Measurements from ENCODE around the gene OR6S1.
"Not testable (repeated sequence)": the region's sequence is repeated elsewhere in the genome, so short reads cannot be mapped to it uniquely, and the experiment has no call there.

OR6S1 gene

DNA sequence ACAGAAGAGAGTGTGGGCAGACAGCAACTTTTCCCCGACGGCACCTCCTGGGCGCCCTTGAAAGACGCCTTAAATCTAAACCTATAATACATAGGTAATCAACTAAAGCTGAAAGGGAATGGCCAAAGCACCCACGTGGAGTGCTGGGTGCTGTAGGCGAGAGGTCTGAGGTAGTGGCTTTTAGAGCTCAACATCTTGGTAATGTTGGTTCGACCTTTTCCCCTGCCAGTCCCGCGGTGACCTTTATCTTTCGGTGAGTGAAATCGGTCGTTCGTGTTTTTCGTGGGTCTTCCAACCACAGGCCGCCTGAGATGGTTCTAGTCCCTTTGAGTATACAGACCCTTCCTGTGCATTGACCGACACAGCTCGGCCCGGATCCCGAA, 9.1 kb downstream of the OR6S1 start:
- in situ Hi-C loops (cut with HindIII; ENCODE audit: low sequenced_read_pairs): no loop called here

DNA sequence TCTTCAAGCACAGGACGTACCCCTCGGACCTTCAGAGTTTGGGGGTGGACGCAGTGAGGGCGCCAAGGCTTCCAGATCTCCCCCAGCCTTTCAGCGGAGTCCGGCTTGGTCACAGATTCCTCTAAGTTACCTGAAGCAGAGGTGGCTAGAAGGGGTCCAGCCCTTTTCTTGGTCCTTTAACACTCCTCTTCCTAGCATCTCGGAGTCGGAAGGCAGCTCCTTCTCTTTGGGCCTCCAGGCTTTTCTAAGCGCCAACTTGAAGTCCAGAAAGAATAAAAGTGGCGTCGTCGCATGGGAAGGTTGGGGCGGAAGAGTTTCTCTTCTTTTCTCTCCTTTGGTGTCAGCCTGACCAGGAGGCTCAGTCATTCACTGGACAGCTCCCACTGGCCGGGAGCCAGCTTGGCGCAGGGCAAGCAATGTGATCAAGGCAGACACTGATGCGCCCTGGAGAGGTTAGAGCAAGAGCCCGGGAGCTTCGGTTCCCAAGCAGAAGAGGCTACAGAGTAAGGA, 9.6 kb downstream of the OR6S1 start:
- in situ Hi-C loops (cut with HindIII; ENCODE audit: low sequenced_read_pairs): no loop called here

DNA sequence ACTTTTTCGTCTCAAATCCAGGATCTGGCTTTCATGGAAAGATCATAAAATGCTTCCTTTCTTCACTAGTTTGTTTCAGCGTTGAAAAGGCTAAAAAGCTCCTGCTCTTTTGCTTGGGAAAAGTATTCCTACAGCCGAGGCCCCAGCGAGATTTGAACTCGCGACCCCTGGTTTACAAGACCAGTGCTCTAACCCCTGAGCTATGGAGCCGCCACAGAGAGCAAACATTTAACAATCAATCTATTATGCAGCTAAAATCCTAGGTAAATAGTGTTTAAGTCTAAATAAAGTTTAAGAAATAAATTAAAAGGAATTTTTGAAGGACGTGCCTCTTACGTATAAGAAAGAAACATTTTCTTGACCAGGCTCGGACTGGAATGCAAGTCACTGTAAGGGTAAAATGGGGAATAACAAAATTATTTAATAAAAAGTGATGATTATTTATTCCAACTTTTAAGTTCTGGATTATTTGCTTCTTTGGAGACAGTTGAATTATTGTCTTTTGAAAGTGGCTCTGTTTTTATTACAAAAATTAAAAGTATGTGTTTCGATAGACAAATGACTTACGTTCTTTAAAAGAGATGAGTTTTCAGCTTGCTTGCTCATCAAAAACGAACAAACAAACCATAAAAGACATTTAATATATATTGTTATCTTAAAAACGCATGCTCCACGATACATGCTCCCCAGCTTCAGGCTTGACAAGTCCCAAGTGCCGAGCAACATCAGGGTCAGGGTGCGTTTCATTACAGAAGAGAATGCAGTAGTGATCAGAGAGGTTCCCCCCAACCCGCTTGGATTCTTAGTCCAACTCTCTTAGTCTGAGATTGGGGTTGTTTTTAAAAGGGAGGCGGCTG, 10.2 kb downstream of the OR6S1 start:
- in situ Hi-C loops (cut with HindIII; ENCODE audit: low sequenced_read_pairs): no loop called here

DNA sequence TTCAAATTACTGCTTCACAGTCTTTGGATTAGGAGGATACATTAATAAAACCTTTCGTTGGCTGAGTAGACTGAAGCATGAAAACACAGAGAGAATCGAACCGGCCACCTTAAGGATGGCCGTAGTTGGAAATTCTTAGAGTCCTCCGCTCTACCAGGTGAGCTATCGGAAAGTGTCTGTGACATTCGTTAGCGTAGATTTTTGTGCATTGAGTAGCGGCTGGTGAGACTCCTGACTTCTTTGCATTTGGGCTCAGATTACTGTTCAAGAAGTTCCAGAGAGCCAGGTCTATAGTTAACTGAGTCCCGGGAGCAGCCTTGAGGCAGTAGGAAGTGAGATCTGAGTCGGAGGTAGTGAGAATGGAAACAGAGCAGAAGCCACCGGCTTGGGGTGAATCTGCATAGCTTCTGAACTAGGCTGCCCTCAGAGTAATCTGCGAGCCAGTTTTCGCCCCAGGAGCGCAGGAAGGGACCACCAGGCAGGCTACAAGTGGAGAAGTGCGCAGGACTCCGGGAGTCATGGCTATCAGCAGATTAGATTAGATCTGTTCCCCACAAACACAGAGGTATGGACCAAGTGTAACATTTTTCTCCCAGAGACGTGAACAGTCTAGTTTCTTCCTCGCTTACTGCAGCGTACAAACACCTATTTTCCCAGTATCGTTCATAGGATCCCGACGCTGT, 11.0 kb downstream of the OR6S1 start:
- in situ Hi-C loops (cut with HindIII; ENCODE audit: low sequenced_read_pairs): no loop called here

DNA sequence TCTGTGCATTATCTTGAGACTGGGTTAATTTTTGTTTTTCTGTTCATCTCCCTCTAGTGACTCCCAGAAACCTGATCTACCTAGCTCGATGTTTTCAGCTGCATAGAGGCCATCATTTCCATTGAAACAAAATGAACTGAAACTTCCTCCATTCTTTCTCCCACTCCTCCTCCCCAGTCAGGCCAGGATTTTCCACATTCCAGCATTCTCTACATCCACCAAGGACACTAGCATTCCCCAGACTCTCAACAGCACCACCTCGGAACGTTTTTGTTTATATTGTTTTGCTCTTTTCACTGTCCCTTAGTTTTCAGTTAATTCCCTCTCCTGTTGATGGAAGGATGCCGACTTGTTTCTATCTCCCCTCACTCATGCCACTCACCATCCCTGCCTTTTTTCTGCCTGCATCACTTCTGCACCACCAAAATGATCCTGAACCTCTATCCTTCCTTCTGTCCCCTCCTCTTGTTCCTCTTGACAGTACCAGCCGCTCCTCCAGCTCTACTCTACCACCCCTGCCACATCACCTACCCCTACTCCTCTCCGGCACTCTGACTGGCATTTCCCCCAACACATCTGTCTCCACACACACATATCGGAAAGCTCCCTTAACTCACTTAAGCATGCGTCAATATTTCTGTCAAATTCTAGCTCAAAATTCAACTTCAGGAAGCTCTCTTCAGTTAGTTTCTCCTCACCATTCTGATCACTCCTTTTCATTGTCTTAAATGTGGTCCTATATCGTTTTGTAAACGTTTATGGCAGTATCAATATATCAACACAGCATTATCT, 13.2 kb downstream of the OR6S1 start:
- in situ Hi-C loops (cut with HindIII; ENCODE audit: low sequenced_read_pairs): no loop called here

DNA sequence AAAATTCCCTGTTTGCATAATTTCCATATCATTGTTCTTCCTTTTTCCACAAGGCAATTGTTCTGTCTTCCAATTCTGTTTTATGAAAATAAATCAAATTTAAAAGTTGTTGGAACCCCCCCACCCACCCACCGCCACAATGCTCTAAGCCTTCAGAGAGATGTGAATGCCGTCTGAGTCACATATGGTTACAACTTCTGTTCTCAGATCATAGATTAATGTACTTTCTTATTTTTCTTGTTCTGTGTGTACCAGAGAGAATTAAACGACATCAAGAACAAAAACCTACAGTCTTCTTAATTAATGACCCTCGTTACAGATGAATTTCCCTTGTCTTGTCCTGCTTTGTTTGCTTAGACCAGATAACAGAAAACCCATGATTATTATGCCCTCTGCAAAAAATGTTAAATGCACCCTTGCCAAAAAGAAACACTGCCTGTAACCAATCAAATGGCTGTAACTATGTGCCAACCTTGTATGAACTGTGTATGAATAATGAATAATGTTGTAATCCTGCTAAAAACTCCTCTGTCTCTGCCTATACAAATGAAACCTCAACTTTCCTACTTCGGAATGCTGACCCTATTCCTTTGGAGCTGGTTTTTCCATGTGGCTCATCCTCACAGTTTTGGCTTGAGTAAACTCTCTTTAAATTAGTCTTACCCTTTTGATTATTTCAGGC, 14.0 kb downstream of the OR6S1 start:
- in situ Hi-C loops (cut with HindIII; ENCODE audit: low sequenced_read_pairs): no loop called here

DNA sequence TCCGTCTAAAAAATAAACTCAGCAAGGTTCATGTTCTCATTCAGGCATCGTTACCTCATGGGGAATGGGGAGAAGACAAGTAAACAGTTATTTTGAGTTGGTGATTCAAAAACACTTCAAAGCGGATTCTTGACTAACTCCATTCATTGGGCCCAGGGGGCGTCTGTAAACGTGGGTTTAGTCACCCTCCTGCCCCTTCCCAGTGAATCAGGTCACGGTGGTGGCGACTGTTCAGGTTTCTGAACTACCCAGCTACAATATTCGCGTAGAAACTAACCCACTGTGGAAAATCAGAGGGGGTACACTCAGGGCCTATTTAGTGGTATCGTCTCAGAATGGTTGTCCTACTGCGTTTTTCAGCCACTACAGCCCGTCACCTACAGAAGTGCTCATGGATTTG, 15.2 kb downstream of the OR6S1 start:
- in situ Hi-C loops (cut with HindIII; ENCODE audit: low sequenced_read_pairs): no loop called here

DNA sequence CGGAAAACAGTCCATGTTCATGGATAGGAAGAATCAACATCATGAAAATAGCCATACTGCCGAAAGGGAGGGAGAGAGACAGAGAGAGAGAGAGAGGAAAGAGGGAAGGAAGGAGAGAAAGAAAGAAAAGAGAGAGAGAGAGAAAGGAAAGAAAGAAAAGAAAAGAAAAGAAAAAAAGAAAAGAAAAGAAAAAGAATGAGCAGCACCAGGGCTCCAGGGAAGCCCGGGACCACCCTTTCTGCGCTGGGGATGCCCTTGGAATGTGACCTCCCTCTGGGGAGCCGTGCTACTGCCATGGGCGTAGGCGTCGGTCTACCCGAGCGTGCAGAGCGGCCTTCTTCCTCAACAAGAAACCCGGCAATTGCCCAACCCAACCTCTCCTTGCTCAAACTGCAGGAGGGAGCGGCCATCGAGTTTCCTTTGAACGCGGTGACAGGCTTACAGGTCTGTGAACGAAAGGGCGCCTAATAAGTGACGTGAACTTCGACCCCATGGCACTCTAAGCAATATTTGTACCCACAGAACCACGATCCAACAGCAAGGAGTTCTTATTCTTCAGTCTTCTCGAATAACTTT, 16.9 kb downstream of the OR6S1 start:
- in situ Hi-C loops (cut with HindIII; ENCODE audit: low sequenced_read_pairs): no loop called here

DNA sequence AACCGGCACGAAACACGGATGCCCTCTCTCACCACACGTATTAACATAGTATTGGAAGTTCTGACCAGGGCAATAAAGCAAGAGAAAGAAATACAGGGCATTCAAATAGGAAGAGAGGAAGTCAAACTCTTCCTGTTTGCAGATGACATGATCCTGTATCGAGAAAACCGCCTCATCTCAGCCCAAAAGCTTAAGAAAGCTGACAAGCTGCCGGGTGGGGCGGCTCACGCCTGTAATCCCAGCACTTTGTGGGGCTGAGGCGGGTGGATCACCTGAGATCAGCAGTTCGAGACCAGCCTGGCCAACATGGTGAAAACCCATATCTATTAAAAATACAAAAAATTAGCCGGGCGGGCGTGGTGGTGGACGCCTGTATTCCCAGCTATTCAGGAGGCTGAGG, 17.7 kb downstream of the OR6S1 start:
- in situ Hi-C loops (cut with HindIII; ENCODE audit: low sequenced_read_pairs): no loop called here

DNA sequence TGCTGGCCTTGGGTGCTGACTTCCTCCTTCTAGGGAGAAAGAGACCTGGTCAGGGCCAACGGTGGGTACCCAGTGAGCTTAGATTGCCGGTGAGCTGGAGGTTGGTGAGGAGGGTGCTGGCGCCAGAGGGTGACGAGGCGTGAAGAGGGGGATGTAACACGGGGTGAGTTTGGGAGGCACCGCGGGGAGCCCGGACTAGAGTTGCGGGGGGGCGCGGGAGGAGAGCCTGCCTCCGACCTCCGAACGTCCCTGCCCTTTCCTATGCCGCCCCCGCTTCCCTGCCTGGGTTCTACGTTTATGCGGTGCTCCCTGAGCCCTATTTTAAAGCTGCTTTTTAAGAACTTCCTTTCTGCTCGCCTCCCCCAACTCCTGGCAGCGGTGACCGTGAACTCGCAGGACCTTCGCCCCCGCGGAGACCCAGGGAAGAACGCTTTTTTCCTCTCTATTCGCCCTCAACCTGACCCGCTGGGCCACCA, 18.6 kb downstream of the OR6S1 start:
- in situ Hi-C loops (cut with HindIII; ENCODE audit: low sequenced_read_pairs): no loop called here

DNA sequence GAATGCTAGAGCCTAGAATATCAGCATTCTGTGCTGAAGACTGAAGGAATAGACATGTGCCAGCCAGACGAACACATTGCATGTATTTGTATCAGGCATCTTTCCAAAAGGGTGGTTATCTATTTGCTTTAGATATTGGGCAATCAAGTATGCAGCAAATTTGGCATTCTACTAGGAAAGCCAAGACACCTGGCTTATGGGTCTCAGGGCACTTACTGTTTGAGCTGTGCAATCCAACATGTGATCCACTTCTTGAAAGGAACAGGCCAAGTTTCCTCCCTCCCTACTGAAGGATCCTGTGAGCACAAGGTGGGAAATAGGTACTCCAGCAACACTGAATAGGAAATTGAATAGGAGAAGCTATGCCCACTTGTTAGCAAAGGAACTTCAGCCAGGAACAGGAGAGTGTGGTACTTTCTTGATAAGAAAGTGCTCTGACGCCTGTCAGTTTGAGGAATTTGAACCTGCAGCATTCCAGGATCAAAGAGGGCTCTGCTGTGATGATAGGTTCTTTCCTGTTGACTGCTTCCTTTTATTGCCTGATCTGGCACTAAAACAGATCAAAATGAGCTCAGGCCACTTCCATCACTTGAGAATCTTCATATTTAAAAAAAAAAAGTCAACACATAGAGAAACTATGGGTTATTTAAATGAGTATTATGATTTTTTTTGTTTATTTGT, 20.6 kb downstream of the OR6S1 start:
- in situ Hi-C loops (cut with HindIII; ENCODE audit: low sequenced_read_pairs): no loop called here

DNA sequence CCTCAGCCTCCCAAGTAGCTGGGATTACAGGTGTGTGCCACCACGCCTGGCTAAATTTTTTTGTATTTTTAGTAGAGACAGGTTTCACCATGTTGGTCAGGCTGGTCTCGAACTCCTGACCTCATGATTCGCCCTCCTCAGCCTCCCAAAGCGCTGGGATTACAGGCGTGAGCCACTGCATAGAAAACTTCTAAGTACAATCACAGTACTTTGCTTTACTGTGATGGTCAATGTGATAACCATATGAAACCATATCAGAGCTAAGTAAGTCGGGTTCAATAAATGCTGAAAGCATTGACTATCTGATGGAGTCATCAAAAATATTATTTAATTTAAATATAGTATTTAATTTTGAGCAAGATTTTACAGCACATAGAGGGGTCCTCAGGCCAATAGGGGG, 21.8 kb downstream of the OR6S1 start:
- in situ Hi-C loops (cut with HindIII; ENCODE audit: low sequenced_read_pairs): not testable (repeated sequence)

DNA sequence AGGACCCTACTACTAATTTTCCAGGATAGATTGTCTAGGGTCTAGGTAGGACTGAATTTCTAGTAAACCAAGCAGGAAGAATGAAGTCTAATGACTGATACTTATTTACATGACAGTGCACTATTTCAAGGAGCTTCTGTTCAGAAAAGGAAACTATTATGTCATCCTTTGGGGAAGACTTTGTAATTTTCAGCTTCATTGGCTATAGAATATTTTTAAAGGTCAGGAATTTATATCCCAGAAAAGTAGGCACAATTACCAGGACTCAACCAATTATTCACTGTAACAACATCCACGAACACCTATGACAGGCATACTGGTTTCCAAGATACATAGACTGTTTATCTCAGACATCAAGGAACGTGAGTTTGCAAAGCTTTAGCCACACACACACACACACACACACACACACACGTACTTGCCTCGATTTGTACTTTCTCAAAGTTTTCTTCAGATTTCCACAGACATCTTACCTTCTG, 23.2 kb downstream of the OR6S1 start:
- in situ Hi-C loops (cut with HindIII; ENCODE audit: low sequenced_read_pairs): no loop called here

DNA sequence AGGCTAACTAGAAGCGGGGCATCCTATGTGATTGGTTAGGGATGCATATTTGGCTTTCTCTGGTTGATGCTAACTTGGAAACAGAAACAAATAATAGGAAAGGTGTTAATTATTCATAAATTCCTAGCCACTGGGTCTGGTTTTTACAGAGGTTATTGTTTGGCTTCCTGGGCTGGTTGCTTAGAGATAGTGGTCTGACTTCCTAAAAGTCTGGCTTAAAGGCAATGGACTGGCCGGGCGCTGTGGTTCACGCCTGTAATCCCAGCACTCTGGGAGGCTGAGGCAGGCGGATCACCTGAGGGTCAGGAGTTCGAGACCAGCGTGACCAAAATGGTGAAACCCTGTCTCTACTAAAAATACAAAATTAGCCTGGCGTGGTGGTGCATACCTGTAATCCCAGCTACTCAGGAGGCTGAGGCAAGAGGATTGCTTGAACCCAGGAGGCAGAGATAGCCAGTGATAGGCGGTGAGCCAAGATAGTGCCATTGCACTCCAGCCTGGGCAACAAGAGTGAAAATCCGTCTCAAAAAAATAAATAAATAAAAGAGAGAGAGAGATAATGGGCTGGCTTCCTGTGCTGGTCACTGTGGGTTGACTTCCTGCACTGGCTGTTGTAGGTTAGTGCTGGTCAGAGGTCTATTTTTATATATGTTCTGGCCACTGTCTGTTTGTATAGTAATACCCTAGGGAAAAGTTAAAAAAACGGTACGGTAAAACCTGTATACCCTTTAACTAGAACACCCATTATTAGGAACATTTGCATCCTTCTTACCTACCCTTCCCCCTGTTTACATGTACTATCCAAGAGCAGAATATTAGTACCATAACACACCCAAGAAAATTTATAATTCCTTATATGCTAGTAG, 24.1 kb downstream of the OR6S1 start:
- in situ Hi-C loops (cut with HindIII; ENCODE audit: low sequenced_read_pairs): no loop called here

DNA sequence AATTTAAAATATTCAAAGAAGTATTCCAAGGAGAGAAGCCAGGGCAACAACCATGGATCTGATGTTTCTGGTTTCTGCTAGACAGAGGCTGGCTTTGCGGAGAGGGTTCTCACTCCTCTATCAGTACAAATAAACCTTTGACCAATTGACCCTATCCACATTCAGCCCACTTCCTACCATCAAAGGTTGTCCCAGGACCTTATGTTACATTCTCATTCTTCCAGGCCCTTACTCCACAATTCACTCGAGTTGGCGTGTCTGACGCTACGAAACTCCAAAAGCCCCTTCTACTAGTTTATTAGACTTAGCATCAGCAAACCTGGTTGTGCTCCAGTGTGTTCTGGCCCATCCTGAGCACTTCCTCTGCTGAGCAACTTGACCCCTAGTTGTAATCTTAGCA, 25.5 kb downstream of the OR6S1 start:
- in situ Hi-C loops (cut with HindIII; ENCODE audit: low sequenced_read_pairs): no loop called here

DNA sequence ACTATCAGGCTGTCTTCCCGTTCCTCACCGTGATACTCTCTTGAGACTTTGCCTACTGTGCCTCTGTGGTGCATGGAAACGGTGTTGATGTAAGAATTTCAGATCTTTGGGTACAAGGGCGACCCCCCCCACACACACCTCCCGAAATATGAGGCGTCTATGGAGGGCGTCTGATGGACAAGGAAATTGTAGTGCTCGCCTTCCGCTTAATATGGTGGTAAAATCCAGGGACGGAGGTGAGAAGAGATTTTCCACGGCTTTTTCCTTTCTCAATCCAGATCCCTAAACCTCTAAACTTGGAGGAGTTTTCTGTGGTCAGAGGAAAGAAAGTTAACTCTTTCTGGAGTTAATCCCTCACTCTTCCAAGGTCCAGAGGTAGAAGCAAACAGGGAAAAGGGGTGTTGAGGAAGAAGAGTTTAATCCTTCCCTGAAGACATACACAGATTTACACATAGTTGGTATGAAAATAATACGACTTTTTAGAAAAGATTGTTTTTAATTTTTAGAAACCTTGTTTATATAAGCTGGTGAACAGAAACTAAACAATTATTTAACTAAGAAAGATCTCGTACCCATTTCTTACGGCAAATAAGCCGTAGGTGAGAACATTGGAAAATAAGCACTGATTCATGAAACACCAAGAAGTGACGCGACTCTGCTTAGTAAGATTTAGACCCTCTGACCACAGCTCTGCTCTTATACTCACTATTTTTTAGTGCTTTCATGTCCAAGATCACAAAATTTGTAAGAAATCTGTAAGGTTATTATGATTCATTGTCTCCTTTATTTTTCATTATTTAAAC, 27.3 kb downstream of the OR6S1 start:
- in situ Hi-C loops (cut with HindIII; ENCODE audit: low sequenced_read_pairs): no loop called here

DNA sequence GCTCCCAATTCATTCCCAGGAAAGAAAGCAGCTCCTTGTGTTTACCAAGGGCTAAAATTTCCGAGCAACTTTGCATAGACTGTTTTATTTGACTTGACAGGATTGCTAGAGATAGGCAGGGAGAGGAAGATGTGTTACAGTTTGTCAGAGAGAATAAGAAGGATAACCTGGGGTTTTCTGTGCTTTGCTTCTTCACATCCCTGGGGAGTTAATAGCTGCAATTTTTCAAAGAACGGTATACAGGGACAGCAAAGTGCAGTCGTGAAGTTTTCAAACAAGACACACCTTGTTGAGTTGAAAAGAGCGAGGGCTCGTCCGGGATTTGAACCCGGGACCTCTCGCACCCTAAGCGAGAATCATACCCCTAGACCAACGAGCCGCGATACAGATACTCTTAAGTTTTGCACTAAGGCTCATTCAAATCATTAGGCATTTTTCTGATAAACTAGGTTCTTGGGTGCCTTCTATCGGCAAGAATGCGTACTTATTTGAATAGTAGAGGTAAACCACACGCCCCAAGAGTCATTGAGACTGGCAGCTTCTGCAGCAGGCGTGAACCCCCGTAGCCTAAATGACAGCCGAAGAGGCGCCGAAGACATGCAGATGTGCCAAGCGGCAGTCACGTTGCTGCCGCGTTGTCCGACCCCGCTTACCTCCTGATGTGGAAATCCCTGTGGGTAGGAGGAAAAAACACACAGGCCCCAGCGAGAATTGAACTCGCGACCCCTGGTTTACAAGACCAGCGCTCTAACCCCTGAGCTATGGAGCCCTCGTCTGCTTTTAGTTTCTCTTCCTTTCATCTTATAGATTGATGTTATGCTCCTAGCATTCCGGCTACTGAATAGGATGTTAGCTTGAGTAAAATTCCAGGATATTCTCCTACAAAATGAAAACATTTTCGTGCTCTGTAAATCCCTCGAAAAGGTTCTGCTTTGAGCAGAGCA, 28.1 kb downstream of the OR6S1 start:
- in situ Hi-C loops (cut with HindIII; ENCODE audit: low sequenced_read_pairs): no loop called here
